Activated T-cell treated with anti-CD3 and anti-CD28 coated beads, Interleukin-2, amount 50 U/mL, for 1 hour (primary cell): ENCODE results near the gene ARSJ.

Source experiments
- DNase-seq: peaks from one replicate; pipeline ENCODE4 v3.0.0-alpha.2; 2020

ARSJ gene

GRCh38 chr4:113888006-113888405 lies 91.4 kb downstream of the ARSJ start:
- DNase-seq, result no peak

DNA sequence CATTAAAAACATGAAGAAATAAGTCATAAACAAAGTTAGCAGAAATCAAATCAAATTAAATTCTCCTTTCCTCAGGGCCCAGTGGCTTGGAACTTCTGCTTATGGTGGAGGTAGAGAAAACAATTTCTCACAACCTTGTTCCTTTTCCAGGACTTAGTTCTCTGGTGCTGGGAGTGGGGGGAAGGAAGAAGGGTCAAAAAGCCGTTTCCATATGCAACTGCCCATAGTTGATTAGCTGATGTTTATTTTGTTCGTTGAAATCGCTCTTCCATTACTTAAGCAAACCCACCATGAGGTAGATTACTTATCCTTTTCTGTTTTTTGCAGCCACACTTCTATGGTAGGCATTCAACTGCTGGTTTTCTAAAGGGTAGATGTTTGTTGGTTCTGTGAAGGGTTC lies 94.2 kb downstream of the ARSJ start:
- no peak for DNase-seq

- DNase-seq, result no peak
Observed at GRCh38 chr4:113884655-113885054, 94.8 kb downstream of the ARSJ start.

GRCh38 chr4:113882668-113883067 lies 96.8 kb downstream of the ARSJ start:
- DNase-seq, result no peak

DNA sequence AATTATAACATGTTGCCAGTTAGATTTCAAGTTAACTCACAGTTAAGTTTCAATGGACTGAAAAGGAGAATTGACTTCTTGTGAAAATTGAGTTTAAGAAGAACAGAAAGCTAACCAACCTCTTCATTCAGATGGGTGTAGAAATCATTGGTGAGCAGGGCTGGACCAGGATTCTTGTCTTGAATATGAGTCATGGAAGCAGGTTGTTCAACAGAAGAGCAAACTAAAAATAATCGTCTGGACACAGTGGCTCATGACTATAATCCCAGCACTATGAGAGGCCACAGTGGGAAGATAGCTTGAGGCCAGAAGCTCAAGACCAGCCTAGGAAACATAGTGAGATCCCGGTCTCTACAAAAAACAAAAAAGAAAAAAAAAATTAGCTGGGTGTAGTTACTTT lies 98.2 kb downstream of the ARSJ start:
- no peak for DNase-seq

- no peak for DNase-seq
Observed at GRCh38 chr4:113880240-113881028, 99.0 kb downstream of the ARSJ start.

DNA sequence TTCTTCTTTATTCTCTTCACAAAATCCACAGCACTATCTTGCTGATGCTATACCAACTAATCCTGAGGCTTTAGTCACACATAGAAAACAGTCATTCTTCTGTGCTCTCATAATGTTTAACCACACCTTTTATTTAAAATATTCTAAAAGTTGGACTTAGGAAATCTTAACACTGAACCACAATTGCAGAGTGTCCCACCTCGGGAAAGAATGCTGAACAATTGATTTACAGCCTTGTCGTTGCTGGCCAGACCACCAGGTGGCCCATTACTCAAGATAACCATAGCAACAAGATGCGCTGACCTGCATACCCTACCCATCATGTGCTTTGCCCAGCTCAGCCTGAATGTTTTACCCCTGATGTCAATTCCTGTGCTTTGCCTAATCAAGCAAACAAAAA lies 100.8 kb downstream of the ARSJ start:
- no peak for DNase-seq

DNA sequence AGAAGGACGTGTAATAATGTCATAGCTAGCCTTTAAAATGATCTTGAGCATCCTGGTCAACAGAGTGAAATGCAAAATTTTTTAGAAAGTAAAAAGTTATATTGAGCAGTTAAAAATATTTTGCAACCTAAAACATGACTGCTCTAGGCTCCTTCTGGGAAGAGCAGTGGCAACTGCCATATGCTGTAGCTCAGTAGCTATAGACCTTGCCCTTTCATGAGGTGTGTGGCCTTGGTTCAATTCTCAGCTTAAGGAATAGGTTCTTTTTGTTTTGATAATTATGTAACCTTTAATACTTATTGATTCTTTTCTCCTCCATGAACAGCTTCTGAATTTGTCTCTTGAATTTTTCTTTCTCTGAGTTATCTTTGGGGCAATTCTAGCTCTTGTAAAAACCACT lies 105.0 kb downstream of the ARSJ start:
- DNase-seq, result no peak

DNA sequence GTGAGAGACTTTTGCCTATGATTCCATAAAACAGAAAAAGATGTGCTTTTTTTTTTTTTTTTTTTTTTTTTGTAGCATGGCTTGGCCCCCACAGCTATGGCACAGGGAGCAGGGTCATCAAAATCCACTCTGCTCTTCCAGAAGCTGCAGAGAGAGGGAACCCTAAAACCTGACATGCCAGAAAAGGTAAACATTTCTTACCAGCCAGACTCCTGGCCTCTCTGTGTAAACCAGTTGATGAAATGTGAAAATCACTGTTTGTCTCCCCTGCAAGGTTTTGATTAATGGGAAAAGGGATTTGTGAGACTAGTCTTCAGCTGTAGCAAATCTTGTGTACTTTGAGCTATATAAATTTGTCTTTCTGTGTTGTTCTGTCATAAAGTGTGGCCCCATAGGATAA lies 105.9 kb downstream of the ARSJ start:
- no peak for DNase-seq

DNA sequence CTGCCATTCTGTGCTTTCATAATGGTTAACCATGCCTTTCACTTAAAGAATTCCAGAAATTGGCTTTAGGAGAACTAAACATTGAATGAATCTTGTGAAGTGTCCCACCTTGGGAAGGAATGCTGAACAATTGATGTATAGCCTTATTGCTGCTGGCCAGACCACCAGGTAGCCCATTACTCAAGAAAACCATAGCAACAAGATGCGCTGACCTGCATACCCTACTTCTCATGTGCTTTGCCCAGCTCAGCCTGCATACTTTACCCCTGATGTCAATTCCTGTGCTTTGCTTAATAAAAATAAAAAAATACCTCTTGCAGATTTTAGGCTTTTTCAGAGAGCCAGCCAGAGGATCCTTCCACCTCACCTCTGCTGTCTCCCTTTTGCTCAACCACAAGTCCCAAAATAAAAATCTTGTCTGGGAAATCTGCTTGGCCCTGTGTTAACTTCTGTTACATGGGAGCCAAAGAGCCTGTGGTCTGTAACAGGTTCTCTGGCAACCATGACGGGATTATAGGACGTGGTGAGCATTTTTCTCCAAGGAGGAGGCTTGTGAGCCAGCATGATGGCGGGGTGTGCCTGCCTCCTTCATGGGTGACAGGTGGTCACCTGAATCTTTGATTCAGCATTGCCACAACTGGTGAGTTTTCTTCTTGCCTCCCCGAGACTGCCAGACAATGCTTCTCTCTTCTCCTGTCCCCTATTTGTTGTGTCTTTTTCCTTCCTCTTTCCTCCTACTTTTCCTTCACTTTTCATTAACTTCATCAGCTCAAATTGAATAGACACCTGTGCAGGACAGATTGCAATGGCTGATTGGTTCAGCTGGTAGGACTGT lies 106.8 kb downstream of the ARSJ start:
- no peak for DNase-seq

GRCh38 chr4:113871080-113871479 lies 108.4 kb downstream of the ARSJ start:
- no peak for DNase-seq

DNA sequence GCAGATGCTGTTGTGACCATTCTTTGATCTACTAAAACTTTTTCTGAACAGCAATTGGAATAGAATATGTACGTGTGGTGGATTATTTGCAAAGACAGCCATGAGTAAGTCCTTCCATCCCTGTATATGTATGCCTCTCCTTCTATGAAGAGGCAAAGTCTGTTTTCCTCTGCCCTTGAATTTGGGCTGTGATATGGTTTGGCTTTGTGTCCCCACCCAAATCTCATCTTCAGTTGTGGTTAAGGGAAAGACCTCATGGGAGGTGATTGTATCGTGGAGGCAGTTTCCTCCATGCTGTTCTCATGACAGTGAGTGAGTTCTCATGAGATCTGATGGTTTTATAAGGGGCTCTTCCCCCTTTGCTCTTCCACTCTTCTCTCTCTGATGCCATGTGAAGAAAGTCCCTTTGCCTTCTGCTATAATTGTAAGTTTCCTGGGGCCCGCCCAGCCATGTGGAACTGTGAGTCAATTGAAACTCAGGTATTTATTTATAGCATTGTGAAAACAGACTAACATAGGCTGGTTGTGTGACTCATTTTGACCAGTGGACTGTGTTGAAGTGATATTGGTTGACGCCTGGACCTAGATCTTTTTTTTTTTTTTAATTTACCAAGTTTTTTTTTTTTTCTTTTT lies 109.6 kb downstream of the ARSJ start:
- no peak for DNase-seq

DNA sequence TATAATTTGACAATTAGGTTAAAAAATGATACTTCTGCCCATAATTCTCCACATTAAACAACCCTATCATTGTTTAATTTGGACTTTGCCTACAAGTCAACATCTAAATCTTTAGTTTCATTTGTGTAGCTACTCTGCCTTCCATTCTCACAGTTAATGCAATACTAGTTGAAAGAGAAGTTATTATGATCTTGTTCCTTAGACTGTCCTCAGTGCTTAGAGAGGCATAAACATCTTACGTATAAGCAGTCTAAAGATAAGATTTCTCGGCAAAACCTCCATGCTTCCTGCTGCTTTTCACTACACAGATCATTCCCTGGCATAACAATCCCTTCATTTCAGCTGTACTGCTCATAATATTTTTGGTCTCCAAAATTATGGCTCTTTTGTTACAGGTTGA lies 112.8 kb downstream of the ARSJ start:
- no peak for DNase-seq

DNA sequence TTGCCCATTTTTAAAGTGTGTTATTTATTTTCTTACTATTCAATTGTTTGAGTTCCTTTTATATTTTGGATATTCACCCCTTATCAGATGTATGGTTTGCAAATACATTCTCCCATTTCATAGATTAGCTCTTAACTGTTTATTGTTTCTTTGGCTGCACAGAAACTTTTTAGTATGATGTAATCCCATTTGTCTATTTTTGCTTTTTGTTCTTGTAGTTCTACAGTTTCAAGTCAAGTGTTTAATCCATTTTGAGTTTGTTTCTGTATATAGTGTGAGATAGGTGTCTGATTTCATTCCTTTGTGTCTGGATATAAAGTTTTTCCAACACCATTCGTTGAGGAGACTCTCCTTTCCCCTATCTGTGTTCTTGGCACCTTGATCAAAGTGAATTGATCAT lies 120.5 kb downstream of the ARSJ start:
- no peak for DNase-seq

DNA sequence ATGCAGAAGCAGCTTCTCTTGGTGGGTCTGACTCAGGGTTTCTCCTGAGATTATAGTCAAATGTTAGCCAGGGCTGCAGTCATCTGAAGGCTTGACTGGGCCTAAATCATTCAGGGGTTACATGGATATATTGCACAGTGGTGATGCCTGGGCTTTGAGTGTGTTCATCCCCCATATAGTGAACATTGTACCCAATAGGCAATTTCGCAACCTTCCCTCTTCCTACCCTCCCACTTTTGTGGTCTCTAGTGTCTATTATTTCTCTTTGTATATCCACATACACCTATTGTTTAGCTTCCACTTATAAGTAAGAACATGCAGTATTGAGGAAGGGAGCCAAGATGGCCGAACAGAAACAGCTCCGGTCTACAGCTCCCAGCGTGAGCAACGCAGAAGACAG lies 127.6 kb downstream of the ARSJ start:
- no peak for DNase-seq
